Stimulated activated CD8-positive, alpha-beta memory T cell treated with anti-CD3 and anti-CD28 coated beads, Interleukin-2, amount 100 ng/mL, for 48 hours (primary cell): ENCODE results near the gene MEF2C.

ENCODE experiments used
- DNase-seq, 2 donors: peaks; one replicate each; pipeline ENCODE4 v3.0.0-alpha.2; 2020; ENCODE audit warnings: low read depth in 2 of 2

The MEF2C gene

DNA sequence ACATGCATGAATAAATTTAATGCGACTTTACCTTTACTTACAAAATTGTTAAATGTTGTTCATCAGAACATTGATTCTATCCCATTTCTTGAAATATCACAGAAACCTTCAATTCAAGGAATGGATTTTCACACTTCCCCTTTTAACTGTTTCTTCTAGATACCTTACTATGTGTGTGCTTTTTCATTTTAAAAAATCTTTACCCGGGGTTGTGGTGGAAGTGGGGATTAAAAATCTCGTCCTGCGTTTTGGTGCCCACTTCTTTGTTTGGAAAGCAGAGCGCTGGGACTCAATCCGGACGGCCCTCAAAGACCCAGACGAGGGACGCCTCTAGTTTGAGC, 5.8 kb upstream of the MEF2C start:
- DNase-seq: no peak

DNA sequence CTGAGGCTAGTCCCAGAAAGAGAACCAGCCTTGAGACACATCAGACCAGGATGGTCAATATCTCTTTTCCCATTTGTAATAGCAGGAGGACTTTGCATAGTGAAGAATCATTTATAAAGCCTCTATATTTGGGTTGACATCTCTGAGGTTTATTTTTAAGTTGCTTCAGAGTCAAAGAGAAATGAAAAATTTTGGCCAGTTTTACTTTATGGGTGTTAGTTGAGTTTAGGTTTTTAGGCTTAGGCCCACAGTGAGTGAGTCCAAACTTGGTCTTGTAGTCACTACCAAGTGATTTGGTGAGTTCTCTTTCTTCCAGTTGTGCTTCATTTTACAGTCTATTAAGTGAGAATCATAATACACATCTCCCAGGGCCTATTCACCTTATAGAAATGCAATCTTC, 5.3 kb upstream of the MEF2C start:
- DNase-seq: no peak

DNA sequence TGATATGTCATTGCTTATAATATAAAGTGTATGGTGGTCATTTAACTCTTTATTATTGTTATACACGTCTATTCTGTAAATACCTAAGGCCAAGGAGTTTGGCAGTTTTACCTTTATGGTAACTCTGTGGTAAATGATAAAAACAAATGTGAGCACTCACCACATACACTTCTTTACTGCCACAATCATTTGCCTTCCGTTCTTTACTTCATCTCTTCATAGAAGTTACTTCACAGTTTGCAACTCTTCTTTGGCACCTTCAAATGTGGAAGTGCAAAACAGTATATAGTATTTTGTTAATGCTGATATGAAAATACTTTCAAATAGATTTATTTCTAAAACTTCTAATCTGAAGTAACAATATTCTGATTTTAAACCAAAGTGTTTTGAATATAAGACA, 4.4 kb upstream of the MEF2C start:
- no peak for DNase-seq

DNA sequence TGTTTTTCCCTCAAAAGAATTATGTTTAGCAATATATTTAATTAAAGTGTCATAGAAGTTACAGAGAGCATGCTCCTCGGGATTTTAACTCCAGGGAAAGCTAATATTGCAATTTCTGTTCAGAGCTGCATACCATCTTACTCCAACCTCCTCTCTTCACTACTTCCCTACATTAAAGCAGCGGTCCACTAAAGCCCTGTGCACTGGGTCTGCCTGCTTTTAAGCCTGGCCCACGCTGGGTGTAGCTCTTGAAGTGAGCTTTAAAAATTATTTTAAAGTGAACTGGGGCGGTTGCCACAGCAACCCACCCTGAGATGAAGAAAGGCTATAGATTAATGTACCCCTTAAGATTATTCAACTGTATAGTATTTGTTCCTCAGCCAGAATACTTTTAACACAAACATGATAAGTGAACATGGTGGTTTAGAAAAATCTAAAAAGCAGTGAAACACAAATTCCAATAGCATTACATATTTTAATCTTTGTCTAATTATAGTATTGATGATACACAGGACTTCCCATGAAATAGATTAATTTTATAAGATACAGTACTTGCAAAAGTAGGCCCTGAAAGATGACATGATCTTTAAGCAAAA, 3.9 kb upstream of the MEF2C start:
- DNase-seq: no peak

DNA sequence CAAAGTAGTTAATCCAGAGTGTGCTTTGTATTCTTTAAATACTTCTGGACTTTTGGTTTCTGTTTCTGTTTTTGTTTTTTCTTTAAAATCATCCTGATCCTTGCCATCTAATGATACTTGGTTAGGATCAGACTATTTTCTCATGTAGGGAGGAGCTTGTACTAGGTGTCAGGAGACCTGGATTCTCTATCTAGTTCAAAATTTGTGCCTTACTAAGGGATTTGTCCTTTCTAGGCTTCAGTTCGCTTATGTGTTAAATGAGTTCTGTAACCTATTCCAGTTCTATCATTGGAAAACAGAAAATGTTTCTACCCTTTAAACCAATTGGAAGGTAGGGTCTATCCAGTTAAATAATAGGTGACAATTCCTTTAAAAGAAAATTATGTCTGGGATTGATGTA, 3.3 kb upstream of the MEF2C start:
- no peak for DNase-seq

DNA sequence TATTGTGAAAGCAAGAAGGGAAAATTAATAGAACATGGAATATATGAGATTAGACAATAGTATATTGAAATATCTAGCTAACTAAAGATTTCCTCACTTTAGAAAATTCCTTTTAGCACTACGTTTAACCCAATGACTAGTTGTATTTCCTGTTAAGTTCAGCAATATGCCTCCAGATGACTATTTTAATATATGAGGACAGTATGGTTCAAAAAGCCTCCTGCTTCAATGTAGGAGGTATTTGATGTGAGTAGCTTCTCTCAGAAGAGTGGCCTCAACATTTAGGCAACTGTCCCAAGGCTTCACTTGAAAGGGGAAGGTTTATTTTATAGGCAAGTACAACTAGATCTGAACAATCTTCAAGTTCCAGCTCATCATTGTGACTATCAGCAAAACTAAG, 2.0 kb upstream of the MEF2C start:
- no peak for DNase-seq

DNA sequence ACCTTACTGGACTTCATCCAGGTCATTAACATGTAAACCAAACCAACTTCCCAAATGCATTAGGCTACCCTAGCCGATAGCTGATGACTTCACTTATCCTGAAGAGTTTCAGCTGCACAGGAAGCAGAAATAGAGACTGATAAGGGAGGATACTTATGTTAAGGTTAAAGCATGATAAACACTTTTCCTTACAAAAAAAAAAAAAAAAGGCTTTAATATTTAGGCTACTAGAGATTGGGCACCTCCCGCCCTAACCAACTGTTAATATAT, 1.6 kb upstream of the MEF2C start:
- DNase-seq: no peak

DNA sequence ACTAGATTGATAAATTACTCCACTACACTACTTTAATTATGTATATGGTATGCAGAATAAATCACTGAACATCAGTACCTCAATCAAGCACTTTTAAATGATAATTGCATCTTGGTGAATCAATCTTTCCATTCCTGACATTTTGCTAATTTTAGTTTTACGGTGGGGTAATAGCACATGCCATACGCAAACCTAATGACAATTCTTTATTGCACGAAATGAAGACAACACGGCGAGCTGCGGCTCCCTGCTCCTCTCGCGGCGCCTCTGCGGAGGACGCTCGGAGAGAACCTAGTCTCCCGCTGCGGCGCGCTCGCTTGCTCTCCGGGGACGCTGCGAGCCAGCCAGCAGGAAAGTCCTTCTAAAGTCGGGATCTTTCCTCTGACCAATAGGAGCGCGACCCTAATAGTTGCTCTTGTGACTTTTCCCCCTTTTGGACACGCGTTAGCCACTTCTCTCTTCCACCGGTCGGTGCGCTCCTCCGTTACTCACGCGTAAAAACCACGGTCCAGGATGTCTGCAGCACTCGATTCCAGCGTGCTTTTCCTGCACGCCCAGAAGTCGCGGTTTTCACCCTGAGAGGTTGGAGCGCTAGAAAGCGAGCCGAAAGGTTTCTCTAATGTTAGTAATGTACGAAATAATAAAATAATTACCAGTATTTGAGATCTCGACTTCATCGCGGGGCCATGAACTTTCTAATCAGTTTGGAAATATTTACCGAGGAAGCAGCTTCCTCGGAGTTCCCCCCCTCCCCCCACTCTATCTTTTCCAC, 1.0 kb upstream of the MEF2C start:
- DNase-seq: no peak

DNA sequence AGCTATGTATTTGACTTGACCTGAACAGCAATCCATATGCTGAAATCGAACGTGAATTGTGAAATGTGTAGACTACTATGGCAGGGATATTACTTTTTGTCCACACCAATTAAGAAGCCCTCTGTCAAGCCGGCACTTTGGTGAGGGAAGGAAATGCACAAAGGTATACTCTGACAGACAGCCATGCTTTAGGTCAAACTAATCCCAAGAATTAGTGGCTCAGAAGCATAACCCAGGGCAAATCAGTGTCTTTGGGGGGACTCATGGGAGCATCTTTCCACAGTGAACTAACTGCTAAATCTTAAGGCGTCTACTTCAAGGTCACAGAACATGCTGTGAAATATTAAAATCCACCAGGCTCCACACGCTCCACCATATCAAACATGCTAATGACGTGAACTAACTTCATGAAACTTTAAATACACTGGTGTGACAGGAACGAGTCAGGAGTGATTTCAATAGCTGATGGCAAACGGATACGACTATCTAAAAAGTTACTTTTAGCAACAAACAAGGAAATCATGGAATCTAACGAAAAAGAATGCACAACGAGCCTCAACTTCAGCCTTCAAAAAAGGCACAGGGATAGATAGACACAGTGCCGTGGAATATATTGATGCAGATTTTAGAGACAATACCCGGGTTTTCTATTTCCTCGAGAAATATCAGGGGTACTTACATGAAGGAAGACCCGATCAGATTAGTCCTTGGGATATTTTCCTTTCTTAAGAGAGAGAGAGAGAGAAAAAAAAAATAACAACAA, 527 bp downstream of the MEF2C start:
- no peak for DNase-seq

DNA sequence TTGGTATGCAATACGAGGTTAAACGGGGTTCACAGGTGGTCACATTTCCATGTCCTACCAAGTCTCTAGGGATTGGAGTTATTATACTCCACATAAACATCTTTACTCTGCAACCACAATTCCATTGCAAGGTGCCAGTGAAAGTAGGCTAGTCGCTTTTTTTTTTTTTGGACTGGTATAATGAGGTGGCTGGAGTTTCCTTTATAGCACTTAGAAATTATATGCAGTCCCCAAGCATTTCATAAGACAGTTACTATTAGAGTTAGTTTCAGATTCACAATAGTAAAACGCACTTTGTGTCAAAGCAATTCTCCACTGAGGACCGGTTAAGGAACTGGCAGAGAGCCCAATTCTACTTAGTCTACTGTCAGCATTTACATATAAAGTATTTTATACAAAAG, 1.4 kb downstream of the MEF2C start:
- DNase-seq: no peak

DNA sequence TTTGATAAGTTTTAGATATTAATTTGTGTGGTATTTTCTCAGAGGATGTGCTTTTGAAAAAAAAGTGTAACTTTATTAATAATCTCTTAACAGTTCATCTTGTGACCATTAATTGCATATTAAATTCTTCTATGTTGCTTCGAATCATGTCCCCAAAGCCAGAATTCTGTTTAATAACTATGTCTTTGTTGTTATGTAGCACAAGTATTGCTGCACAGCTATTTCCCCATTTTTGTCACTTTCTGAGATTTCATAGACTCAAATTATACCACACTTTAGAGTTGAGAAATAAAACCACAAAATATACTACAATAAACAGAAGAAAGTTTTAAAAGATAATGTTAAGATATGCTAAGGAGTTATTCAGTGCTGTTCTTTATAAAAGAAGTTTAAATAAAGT, 2.8 kb downstream of the MEF2C start:
- DNase-seq: no peak

DNA sequence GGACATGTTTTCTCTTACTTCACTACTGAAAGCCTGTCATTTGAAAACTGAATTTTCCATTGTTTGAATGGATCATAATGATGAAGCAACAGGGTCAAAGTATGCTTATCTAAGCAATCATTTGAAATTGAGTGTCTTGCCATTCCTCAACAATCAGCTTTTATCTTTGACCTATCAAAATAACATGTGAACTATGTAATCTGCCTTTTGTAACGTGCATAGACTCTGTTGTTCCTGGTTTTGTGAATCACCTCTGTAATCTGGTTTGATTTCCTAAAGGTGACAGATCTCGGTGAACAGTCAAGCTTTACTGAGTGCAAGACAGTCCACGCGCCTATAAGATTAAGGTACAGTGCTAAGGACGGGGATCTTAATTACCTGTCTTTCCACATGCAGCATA, 3.3 kb downstream of the MEF2C start:
- DNase-seq: no peak

DNA sequence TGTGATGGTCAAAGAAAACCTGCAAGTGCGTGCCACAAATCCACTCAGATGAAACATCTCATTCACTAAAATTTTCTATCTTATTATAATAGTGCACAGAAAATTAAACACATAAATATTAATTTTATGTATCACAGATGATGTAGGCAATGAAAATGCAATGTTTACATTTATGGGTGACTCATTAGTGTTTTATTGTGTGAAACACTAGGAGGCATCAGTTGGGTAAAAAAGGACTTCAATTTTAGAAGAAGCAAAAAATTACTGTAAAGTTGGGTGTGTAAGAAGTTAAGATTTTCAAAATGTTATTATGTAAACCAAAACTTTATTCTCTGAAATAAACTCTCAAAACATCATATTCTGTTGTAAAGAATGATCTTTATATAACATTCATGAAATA, 4.0 kb downstream of the MEF2C start:
- DNase-seq: no peak

DNA sequence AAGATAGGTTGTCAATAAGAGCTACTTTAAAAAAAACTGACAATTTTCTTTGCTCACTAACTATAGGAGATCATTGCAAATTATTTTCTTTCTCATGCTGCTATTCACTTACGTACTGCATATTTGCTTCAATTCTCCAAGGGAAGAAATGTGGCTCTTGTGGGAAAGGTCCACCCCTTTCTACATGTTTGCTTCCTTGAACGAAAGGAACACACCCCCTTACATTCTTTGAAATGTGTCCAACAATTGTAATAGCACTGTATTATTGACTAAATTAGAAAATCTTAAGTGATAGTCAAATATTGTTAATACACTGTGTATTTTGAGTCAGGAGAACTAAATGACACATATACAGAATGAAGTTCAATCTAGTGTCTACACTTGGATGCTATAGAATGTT, 5.2 kb downstream of the MEF2C start:
- no peak for DNase-seq

DNA sequence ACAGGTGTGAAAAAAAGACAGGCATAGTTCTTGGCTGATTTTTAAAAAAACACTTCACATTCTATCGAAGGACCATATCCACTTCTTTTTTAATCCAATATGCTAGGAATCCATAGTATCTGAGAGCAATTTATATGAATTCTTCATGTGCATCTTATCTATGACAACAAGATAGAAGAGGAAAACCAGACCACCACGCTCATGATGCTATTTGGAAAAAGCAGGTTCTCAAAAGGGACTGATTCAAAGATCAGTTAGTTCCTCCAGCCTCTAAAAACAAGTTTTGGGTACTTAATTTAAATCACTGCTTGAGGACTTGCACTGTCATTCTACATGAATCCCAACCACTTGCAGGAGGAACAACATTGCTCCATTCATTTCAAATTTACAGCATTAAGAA, 6.3 kb downstream of the MEF2C start:
- no peak for DNase-seq

DNA sequence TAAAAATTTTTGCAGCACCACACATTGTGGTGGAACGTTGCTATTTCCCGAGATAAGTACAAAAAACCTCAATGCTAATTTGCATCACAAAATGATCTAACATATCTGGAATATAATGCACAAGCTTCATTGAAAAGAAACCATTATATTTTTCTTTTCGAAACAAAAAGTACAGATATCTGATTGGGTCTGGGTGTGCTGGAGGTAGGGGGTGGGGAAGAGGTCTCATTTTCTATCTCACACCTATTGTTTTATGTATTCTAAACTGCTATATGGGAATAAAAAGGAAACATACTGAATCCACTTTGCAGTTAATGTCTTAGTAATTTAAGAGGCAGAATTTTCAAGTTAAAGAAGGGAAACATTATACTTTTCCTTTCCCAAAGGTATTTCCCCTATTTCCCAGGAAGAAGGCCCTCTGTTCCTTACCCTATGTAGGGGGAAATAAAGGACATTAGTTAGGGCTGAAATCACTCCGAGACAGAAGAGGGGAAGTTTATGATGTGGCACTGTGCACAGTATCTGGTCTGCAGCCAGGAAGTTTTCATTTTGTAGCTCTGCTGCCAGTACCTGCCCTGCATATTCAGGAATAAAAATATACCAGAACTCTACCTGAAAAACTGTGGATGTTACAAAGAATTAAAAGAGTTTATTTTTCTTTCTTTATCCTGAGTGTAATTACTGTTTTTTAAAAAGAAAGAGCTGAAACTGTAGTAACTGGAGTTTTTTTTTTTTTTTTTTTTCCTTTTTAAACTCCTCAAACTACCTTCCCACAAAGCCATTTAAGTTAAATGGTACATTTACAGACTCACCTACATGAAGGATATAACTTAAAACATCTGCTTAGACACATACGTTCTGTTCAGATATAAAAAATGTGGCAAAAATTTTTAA, 7.4 kb downstream of the MEF2C start:
- DNase-seq: no peak

DNA sequence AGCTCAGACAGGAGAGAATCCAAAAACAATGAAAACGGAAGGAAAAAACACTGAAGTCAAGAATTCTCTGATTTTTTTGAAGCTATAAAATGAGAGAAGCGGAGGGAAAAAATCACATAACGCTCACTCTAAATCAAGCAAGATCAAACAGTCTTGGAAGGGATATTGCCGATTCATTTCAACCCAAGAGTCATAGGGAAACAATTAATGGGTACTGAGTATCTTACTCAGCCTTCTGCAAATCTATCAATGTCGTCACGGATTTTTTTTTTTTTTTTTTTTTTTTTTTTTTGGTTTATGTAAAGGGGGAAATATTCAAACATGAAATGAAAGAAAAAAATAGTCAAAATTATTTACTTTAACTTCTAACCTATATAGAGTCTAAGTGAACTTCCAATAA, 9.5 kb downstream of the MEF2C start:
- DNase-seq: no peak

DNA sequence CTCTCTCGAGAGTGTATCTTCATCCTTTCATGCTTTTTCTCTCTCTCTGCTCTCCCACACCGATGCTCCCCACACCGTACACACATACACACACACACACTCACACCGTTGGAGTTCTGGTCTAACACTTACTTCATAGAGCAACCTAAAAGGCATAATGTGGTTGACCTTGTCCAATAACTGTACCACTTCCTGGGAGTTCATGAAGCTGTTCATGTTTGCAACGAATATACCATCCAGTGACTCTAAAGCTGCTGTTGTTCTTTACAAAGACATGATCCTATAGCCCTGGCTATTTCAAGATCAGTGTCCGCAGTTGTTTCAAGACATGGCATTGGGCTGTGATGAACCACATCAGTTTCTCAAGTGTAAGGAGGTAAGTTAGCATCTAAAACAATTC, 10.0 kb downstream of the MEF2C start:
- DNase-seq: no peak

DNA sequence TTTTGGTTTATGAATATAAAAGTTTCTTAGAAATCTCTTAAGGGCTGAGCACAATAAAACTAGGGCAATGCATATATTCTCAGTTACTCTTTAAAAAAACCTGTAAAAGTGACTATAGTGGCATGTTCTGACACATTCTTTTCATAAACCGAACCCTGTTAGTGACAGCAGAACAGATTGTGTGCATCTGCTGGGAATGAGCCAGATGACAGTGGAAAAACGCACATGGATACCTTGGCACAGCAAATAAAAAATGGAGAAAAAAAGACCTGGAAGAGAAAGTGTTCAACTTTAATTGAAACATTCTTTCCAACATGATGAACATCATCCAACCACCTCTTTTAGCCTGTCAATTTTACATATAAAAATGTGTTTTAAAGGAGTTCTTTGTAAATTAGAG, 12.7 kb downstream of the MEF2C start:
- DNase-seq: no peak

DNA sequence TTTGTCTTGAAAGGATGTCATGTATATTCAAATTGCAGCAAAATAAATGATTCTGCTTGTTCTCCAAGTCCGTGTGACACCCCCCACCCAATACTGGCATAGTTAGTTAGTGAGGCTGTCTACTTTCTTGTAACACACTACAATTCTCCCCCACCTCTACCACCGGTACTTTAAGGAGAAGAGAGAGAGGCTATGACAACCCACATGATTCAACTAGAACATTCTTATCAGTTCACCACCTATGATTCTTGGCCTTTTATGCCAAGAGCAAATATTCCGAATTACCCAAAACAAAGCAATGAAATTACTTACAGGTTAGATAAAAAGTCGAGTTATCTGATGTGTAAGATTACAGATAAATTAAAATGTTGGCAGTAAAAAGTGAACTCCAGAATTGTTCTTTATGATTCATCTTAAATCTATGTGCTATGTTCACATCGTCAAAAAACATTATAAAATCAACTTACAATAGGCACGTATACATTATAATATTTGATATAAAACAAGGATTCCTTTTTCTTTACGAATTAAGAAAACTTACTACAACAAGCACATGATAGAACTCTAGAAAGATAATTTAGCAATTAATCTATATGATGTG, 14.4 kb downstream of the MEF2C start:
- no peak for DNase-seq

DNA sequence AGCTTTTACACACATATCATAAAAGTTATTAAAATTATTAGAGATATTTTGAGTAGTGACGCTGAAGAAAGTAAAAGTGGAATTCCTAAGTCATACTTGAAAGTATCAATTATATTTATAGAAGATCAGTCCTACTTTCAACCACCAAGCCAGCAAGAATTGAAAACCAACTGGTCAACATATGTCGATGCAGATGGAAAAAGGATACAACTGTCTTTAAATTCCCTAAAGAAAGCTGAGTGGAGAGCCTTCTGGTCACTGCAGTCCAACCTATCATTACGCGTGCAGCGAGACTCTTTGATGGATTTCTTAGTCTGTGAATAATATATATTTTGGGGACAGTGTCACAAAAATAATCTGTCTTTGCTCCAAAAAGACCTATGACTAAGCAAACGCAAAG, 15.3 kb downstream of the MEF2C start:
- DNase-seq: no peak

DNA sequence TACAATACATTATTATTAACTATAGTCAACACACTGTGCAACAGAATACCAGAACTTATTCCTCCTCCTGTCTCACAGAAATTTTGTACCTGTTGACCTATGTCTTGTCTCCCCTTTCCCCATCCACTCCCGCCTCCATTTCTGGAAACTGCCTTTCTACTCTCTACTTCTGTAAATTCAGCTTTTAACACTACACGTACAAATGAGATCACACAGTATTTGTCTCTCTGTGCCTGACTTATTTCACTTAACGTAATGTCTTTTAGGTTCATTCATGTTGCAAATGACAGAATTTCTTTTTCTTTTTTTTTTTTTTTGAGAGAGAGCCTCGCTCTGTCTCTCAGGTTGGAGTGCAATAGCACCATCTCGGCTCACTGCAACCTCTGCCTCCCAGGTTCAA, 19.5 kb downstream of the MEF2C start:
- DNase-seq: no peak
